GM19395 (cell line): ENCODE measurements around the gene CLCF1.
"Not testable (repeated sequence)": the region's sequence is repeated elsewhere in the genome, so short reads cannot be mapped to it uniquely, and the experiment has no call there.

Source experiments
- ATAC-seq: cut with Tn5 transposase; IDR thresholded peaks from one replicate; pipeline ENCODE4 v1.9.1; 2021; ENCODE audit warnings: mild to moderate bottlenecking, moderate library complexity; ENCODE audit not compliant: unreplicated experiment

The CLCF1 gene

GRCh38 chr11:67345247-67345919, 28.0 kb downstream of the CLCF1 start:
- ATAC-seq, result no peak

GRCh38 chr11:67344264-67344663, 29.1 kb downstream of the CLCF1 start:
- no peak for ATAC-seq

- ATAC-seq, result no peak
Observed at GRCh38 chr11:67337257-67337656, 36.1 kb downstream of the CLCF1 start.

- ATAC-seq, result no peak
Observed at GRCh38 chr11:67332081-67332691, 41.2 kb downstream of the CLCF1 start.

GRCh38 chr11:67323526-67323925, 49.9 kb downstream of the CLCF1 start:
- ATAC-seq, result no peak

- no peak for ATAC-seq
Observed at GRCh38 chr11:67322049-67322448, 51.3 kb downstream of the CLCF1 start.

- no peak for ATAC-seq
Observed at GRCh38 chr11:67321313-67321871, 52.0 kb downstream of the CLCF1 start.

- ATAC-seq, result no peak
Observed at GRCh38 chr11:67320691-67321090, 52.7 kb downstream of the CLCF1 start.

GRCh38 chr11:67320011-67320410, 53.4 kb downstream of the CLCF1 start:
- no peak for ATAC-seq

GRCh38 chr11:67318876-67319275, 54.5 kb downstream of the CLCF1 start:
- not testable (repeated sequence) for ATAC-seq

GRCh38 chr11:67317888-67318555, 55.4 kb downstream of the CLCF1 start:
- peak; percentile 7 for ATAC-seq

GRCh38 chr11:67317205-67317887, 56.1 kb downstream of the CLCF1 start:
- ATAC-seq, result peak; percentile 74

- peak; percentile 7 for ATAC-seq
Observed at GRCh38 chr11:67316882-67317204, 56.6 kb downstream of the CLCF1 start.

- no peak for ATAC-seq
Observed at GRCh38 chr11:67315325-67315909, 58.0 kb downstream of the CLCF1 start.

- ATAC-seq, result no peak
Observed at GRCh38 chr11:67314218-67314617, 59.2 kb downstream of the CLCF1 start.
